HCT116 (cell line): Measurements from ENCODE around the gene FBH1. TPM values are rescaled to one million over a fixed set of nuclear protein-coding genes. Genes with fewer than 3 reads are reported as not detected.

Experiments used
- ATAC-seq: fragments of 200-7000 bp; cut with Tn5 transposase; 2 replicates; pipeline ENCODE4 v1.9.1; 2020; ENCODE audit warnings: mild to moderate bottlenecking, moderate library complexity
- BruUV-seq: library from RNA; stranded (reverse); fragments of 400-500 nt; replicated peaks from 2 replicates; lab custom pipeline; 2021; lab: Mats Ljungman, UMichigan
- CTCF ChIA-PET: fragments of 300-600 bp; sonication (Branson Sonifier 250); formaldehyde crosslinking; loops from one replicate; lab custom pipeline; 2021; ENCODE audit warnings: antibody characterized with exemption; lab: Charles Lee
- POLR2A ChIA-PET: fragments of 300-600, 350-600 bp; sonication (Branson Sonifier 250); formaldehyde crosslinking; loops from one replicate; lab custom pipeline; 2021; ENCODE audit warnings: antibody characterized with exemption; lab: Charles Lee
- RAD21 ChIA-PET, 2 experiments: fragments of 300-600 bp; sonication (Branson Sonifier 250); formaldehyde crosslinking; loops; one replicate each; lab custom pipeline; 2023; ENCODE audit warnings: low total read pairs in 2 of 2; ENCODE audit not compliant: uncharacterized antibody in 2 of 2, unreplicated experiment in 2 of 2, low non-redundant PET in 1 of 2; lab: Charles Lee
- DNase-seq: peaks from one replicate; pipeline ENCODE4 v3.0.0-alpha.2; 2010; ENCODE audit warnings: low read depth, low spot score
- H2AFZ ChIP-seq: fragments of 200-600 bp; shearing (Covaris generic), sonication (generic); 2 replicates; pipeline ENCODE4 v1.6.1; 2017; ENCODE audit warnings: low read depth, mixed run types, mixed read lengths, antibody characterized with exemption, low read length; ENCODE audit not compliant: poor library complexity, severe bottlenecking
- H3K27ac ChIP-seq: 2 replicates; pipeline ENCODE4 v1.5.1; 2012; ENCODE audit warnings: low read depth, low read length
- H3K27me3 ChIP-seq: fragments of 200-600 bp; sonication (generic); 2 replicates; pipeline ENCODE4 v1.6.1; 2016; ENCODE audit warnings: mixed run types, low read length, mixed read lengths; ENCODE audit not compliant: insufficient read depth
- H3K36me3 ChIP-seq, 2 experiments: fragments of 200-500 bp in 1 of 2; fragments of 200-600 bp in 1 of 2; sonication (Bioruptor generic) in 1 of 2; sonication (generic) in 1 of 2; 2 replicates each; pipeline versions ENCODE4 v1.5.1 to v1.6.1; 2014 to 2016; ENCODE audit warnings: low read length in 2 of 2, inconsistent platforms in 1 of 2, mixed read lengths in 1 of 2, mixed run types in 1 of 2; ENCODE audit not compliant: insufficient read depth in 2 of 2, control insufficient read depth in 1 of 2
- H3K4me1 ChIP-seq, 2 experiments: fragments of 200-600 bp in 1 of 2; sonication (generic) in 1 of 2; 2 replicates each; pipeline versions ENCODE4 v1.5.1 to v1.6.1; 2012 to 2017; ENCODE audit warnings: low read length in 2 of 2, inconsistent platforms in 1 of 2, mild to moderate bottlenecking in 1 of 2, mixed read lengths in 1 of 2, mixed run types in 1 of 2, moderate library complexity in 1 of 2; ENCODE audit not compliant: insufficient read depth in 2 of 2, control insufficient read depth in 1 of 2
- H3K4me2 ChIP-seq: fragments of 200-600 bp; sonication (generic); 2 replicates; pipeline ENCODE4 v1.6.1; 2017; ENCODE audit warnings: mixed run types, low read length, mixed read lengths
- H3K4me3 ChIP-seq, 2 experiments: fragments of 200-600 bp in 1 of 2; sonication (generic) in 1 of 2; replicated peaks in 1 of 2; 2 replicates each; pipeline ENCODE4 v1.5.1; 2011 to 2016; ENCODE audit warnings: low read length in 2 of 2, control low read depth in 1 of 2, low read depth in 1 of 2, mild to moderate bottlenecking in 1 of 2, mixed read lengths in 1 of 2, mixed run types in 1 of 2
- H3K79me2 ChIP-seq: fragments of 200-600 bp; sonication (generic); 2 replicates; pipeline ENCODE4 v1.6.1; 2017; ENCODE audit warnings: mild to moderate bottlenecking, mixed run types, low read length, moderate library complexity, mixed read lengths; ENCODE audit not compliant: insufficient read depth
- H3K9ac ChIP-seq: fragments of 200-600 bp; sonication (generic); 2 replicates; pipeline ENCODE4 v1.6.1; 2016; ENCODE audit warnings: low read length, mixed read lengths
- H3K9me2 ChIP-seq: fragments of 200-600 bp; sonication (generic), shearing (Covaris generic); 2 replicates; pipeline ENCODE4 v1.6.1; 2017; ENCODE audit warnings: mixed run types, mild to moderate bottlenecking, moderate library complexity; ENCODE audit not compliant: insufficient read depth
- H3K9me3 ChIP-seq, 2 experiments: fragments of 200-500 bp in 1 of 2; fragments of 200-600 bp in 1 of 2; sonication (Bioruptor generic) in 1 of 2; sonication (generic) in 1 of 2; 2 replicates each; pipeline ENCODE4 v1.6.1; 2014 to 2017; ENCODE audit warnings: low read length in 2 of 2, mixed read lengths in 2 of 2, inconsistent platforms in 1 of 2, low read depth in 1 of 2, mild to moderate bottlenecking in 1 of 2, mixed run types in 1 of 2, moderate library complexity in 1 of 2; ENCODE audit not compliant: control insufficient read depth in 1 of 2, insufficient read depth in 1 of 2
- H4K20me1 ChIP-seq: fragments of 200-600 bp; sonication (generic), shearing (Covaris generic); 2 replicates; pipeline ENCODE4 v1.6.1; 2017; ENCODE audit warnings: mixed run types, mild to moderate bottlenecking, moderate library complexity; ENCODE audit not compliant: insufficient read depth
- CBX3 ChIP-seq: IDR thresholded peaks from 2 replicates; pipeline ENCODE4 v1.6.1; 2012; ENCODE audit warnings: low read depth
- EGR1 ChIP-seq: IDR thresholded peaks from 2 replicates; pipeline ENCODE4 v1.6.1; 2012; ENCODE audit warnings: low read depth
- ELF1 ChIP-seq: IDR thresholded peaks from 2 replicates; pipeline ENCODE4 v1.6.1; 2012; ENCODE audit warnings: low read depth, borderline replicate concordance
- EZH2 ChIP-seq: fragments of 200-600 bp; sonication (generic); IDR thresholded peaks from 2 replicates; pipeline ENCODE4 v1.6.1; 2017; ENCODE audit warnings: antibody characterized with exemption, mixed run types
- POLR2A ChIP-seq: IDR thresholded peaks from 2 replicates; pipeline ENCODE4 v1.7.0; 2011; ENCODE audit warnings: borderline replicate concordance; ENCODE audit not compliant: insufficient read depth, insufficient read length; ENCODE audit errors: extremely low read depth
- RAD21 ChIP-seq: IDR thresholded peaks from 2 replicates; pipeline ENCODE4 v1.6.1; 2012; ENCODE audit warnings: low read depth, mild to moderate bottlenecking
- TCF7L2 ChIP-seq: IDR thresholded peaks from 2 replicates; pipeline ENCODE4 v1.7.0; 2011; ENCODE audit warnings: borderline replicate concordance, inconsistent platforms; ENCODE audit not compliant: insufficient read depth, insufficient read length; ENCODE audit errors: extremely low read depth
- intact Hi-C: fragments of 100-400 bp; cut with micrococcal nuclease; formaldehyde crosslinking; loops from 2 replicates; pipeline ENCODE4 v1.10.0; 2022
- total RNA-seq: library from RNA; stranded (reverse); gene quantifications from one replicate; pipeline ENCODE4 v1.2.1, GENCODE V29; 2021; ENCODE audit not compliant: unreplicated experiment
- TF ChIP-seq, protein P1 (sequence below): IDR thresholded peaks from 2 replicates; pipeline ENCODE4 v1.6.1; 2012; ENCODE audit warnings: low read depth
- TF ChIP-seq, protein P2 (sequence below): IDR thresholded peaks from 2 replicates; pipeline ENCODE4 v1.6.1; 2011; ENCODE audit warnings: mild to moderate bottlenecking, low read length, moderate library complexity; ENCODE audit not compliant: insufficient replicate concordance; ENCODE audit errors: extremely low read depth
- TF ChIP-seq, protein P3 (sequence below): IDR thresholded peaks from 2 replicates; pipeline ENCODE4 v1.6.1; 2012
- TF ChIP-seq, protein P4 (sequence below), 3 experiments: fragments of 200-600 bp in 1 of 3; sonication (generic) in 1 of 3; IDR thresholded peaks in 2 of 3; conservative IDR thresholded peaks in 1 of 3; 2 replicates each; pipeline ENCODE4 v1.5.1; 2012 to 2017; ENCODE audit warnings: low read depth in 2 of 3, low read length in 2 of 3, antibody characterized with exemption in 1 of 3, borderline replicate concordance in 1 of 3, control low read depth in 1 of 3, mild to moderate bottlenecking in 1 of 3, mixed read lengths in 1 of 3, mixed run types in 1 of 3, moderate library complexity in 1 of 3; ENCODE audit not compliant: insufficient read depth in 1 of 3

FBH1 gene
- total RNA-seq, 1 experiment from 2014 or later = 70.2 TPM

DNA sequence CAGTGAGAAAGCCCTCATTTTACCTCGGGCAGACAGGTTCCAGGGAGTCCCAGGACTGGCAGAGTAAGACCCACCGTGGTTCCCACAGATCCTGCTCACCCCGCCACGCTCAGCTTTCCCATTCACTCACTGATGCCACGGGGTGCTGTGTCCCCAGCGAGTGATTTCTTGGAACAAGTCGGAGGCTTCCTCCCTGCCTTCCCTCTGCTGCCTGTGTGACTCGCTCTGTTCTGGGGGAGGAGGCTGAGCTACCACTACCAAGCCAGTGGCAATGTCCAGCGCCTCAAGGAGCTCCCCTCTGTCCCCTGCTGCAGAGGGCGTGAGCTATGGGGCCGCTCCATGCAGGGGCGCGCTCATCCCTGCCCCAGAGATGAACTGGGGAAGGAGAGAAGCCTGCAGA is 74.7 kb downstream of the FBH1 start (continued):
- TF ChIP-seq, protein P1, sequence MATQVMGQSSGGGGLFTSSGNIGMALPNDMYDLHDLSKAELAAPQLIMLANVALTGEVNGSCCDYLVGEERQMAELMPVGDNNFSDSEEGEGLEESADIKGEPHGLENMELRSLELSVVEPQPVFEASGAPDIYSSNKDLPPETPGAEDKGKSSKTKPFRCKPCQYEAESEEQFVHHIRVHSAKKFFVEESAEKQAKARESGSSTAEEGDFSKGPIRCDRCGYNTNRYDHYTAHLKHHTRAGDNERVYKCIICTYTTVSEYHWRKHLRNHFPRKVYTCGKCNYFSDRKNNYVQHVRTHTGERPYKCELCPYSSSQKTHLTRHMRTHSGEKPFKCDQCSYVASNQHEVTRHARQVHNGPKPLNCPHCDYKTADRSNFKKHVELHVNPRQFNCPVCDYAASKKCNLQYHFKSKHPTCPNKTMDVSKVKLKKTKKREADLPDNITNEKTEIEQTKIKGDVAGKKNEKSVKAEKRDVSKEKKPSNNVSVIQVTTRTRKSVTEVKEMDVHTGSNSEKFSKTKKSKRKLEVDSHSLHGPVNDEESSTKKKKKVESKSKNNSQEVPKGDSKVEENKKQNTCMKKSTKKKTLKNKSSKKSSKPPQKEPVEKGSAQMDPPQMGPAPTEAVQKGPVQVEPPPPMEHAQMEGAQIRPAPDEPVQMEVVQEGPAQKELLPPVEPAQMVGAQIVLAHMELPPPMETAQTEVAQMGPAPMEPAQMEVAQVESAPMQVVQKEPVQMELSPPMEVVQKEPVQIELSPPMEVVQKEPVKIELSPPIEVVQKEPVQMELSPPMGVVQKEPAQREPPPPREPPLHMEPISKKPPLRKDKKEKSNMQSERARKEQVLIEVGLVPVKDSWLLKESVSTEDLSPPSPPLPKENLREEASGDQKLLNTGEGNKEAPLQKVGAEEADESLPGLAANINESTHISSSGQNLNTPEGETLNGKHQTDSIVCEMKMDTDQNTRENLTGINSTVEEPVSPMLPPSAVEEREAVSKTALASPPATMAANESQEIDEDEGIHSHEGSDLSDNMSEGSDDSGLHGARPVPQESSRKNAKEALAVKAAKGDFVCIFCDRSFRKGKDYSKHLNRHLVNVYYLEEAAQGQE = no peak
- no peak for TF ChIP-seq ELF1
- TF ChIP-seq EGR1 = no peak
- no peak for TF ChIP-seq TCF7L2

DNA sequence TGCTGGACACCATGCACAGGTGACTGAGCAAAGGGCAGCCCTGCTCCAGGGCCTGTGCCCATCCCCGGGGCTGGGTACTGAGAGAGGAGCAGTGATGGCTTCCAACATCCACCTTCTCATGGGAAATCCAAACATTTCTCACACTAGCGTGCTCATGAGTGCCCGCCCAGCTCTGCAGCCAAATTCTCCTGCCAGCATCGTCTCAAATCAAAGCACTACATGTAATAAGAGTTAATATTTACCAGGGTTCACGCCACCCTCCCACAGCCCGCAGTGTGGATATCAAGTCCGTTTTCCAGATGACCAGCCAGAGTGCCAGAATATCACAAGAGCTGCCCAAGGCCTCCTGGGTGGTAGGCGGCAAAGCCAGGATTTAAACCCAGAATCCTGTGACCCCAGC is 75.2 kb downstream of the FBH1 start:
- DNase-seq (no peak), ATAC-seq (no peak)
- Histone ChIP-seq H3K36me3 (no peaks in the 10 kb centered on the region), H4K20me1 (no peaks in the 10 kb centered on the region), H3K9me3 (no peaks in the 10 kb centered on the region), H3K27me3 (no peaks in the 10 kb centered on the region), H3K79me2 (no peaks in the 10 kb centered on the region), H3K4me2 (no peak overlapping the region), H3K4me3 (no peak overlapping the region), H3K27ac (no peak overlapping the region), H3K4me1 (no peaks in the 10 kb centered on the region), H3K9me2 (no peaks in the 10 kb centered on the region), H2AFZ (no peak overlapping the region), H3K9ac (no peak overlapping the region)
- RAD21 ChIA-PET = no interaction called here
- no TSS peak for BruUV-seq
- TF ChIP-seq, protein P1 = no peak
- TF ChIP-seq, protein P2, sequence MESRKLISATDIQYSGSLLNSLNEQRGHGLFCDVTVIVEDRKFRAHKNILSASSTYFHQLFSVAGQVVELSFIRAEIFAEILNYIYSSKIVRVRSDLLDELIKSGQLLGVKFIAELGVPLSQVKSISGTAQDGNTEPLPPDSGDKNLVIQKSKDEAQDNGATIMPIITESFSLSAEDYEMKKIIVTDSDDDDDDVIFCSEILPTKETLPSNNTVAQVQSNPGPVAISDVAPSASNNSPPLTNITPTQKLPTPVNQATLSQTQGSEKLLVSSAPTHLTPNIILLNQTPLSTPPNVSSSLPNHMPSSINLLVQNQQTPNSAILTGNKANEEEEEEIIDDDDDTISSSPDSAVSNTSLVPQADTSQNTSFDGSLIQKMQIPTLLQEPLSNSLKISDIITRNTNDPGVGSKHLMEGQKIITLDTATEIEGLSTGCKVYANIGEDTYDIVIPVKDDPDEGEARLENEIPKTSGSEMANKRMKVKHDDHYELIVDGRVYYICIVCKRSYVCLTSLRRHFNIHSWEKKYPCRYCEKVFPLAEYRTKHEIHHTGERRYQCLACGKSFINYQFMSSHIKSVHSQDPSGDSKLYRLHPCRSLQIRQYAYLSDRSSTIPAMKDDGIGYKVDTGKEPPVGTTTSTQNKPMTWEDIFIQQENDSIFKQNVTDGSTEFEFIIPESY = no peak
- no peak for TF ChIP-seq TCF7L2
- TF ChIP-seq, protein P3, sequence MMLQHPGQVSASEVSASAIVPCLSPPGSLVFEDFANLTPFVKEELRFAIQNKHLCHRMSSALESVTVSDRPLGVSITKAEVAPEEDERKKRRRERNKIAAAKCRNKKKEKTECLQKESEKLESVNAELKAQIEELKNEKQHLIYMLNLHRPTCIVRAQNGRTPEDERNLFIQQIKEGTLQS = no peak
- TF ChIP-seq EZH2 = no peak
- no peak for TF ChIP-seq ELF1
- TF ChIP-seq CBX3 = no peak
- no peak for TF ChIP-seq POLR2A
- no peak for TF ChIP-seq RAD21
- TF ChIP-seq, protein P4, sequence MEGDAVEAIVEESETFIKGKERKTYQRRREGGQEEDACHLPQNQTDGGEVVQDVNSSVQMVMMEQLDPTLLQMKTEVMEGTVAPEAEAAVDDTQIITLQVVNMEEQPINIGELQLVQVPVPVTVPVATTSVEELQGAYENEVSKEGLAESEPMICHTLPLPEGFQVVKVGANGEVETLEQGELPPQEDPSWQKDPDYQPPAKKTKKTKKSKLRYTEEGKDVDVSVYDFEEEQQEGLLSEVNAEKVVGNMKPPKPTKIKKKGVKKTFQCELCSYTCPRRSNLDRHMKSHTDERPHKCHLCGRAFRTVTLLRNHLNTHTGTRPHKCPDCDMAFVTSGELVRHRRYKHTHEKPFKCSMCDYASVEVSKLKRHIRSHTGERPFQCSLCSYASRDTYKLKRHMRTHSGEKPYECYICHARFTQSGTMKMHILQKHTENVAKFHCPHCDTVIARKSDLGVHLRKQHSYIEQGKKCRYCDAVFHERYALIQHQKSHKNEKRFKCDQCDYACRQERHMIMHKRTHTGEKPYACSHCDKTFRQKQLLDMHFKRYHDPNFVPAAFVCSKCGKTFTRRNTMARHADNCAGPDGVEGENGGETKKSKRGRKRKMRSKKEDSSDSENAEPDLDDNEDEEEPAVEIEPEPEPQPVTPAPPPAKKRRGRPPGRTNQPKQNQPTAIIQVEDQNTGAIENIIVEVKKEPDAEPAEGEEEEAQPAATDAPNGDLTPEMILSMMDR (IDR thresholded peaks at IDR 0.05 in 2 of 3, conservative IDR thresholded peaks at IDR 0.05 in 1 of 3; ENCODE audit: borderline replicate concordance in 1 of 3, insufficient read depth in 1 of 3, low read depth in 2 of 3, low read length in 2 of 3) = no peak
- intact Hi-C loops = no loop called here
- POLR2A ChIA-PET = no interaction called here
- CTCF ChIA-PET = no interaction called here
